ENCODE measurements around the gene TACC2. TPM values are rescaled to one million over a fixed set of nuclear protein-coding genes. Genes with fewer than 3 reads are reported as not detected.

Gene TACC2
- total RNA-seq, 2 donors from 2014 or later, result 247 to 286 TPM

- no peaks in the 10 kb centered on the region for H3K9me3 ChIP-seq
- H3K27ac ChIP-seq, result peak overlapping the region; percentile 77 to 84
- TF ChIP-seq CTCF (IDR thresholded peaks at IDR 0.05), result no peak
- peaks cover 0 to 29% of the 10 kb centered on the region in 2 donors for H3K4me1 ChIP-seq
- no peaks in the 10 kb centered on the region for H3K36me3 ChIP-seq
- H3K4me3 ChIP-seq, result no peak overlapping the region
- no peak for DNase-seq (ENCODE audit: low spot score)
- H3K27me3 ChIP-seq, result no peaks in the 10 kb centered on the region
Measured at GRCh38 chr10:122029499-122030199, 40.7 kb downstream of the TACC2 start.

- no peaks in the 10 kb centered on the region for H3K36me3 ChIP-seq
- H3K9me3 ChIP-seq, result no peaks in the 10 kb centered on the region
- H3K4me1 ChIP-seq, result peaks cover 0 to 29% of the 10 kb centered on the region in 2 donors
- no peak for TF ChIP-seq CTCF (IDR thresholded peaks at IDR 0.05)
- no peak overlapping the region for H3K4me3 ChIP-seq
- DNase-seq (ENCODE audit: low spot score), result no peak
- H3K27me3 ChIP-seq, result no peaks in the 10 kb centered on the region
- peak overlapping the region; percentile 77 to 84 for H3K27ac ChIP-seq
Measured at GRCh38 chr10:122030200-122030552, 41.2 kb downstream of the TACC2 start.

- no peak for TF ChIP-seq CTCF (IDR thresholded peaks at IDR 0.05)
- Histone ChIP-seq H3K4me1 (peaks cover 0 to 29% of the 10 kb centered on the region in 2 donors), H3K4me3 (no peak overlapping the region), H3K27me3 (no peaks in the 10 kb centered on the region), H3K9me3 (no peaks in the 10 kb centered on the region), H3K36me3 (no peaks in the 10 kb centered on the region), H3K27ac (peak overlapping the region; percentile 73 to 84)
- no peak for DNase-seq (ENCODE audit: low spot score)
Measured at GRCh38 chr10:122033224-122033926, 44.4 kb downstream of the TACC2 start.

- DNase-seq (ENCODE audit: low spot score), result no peak
- no peaks in the 10 kb centered on the region for H3K36me3 ChIP-seq
- H3K9me3 ChIP-seq, result no peaks in the 10 kb centered on the region
- no peak overlapping the region for H3K4me3 ChIP-seq
- TF ChIP-seq CTCF (IDR thresholded peaks at IDR 0.05), result no peak
- H3K27ac ChIP-seq, result peak overlapping the region; percentile 26 to 84
- peaks cover 0 to 28% of the 10 kb centered on the region in 2 donors for H3K4me1 ChIP-seq
- H3K27me3 ChIP-seq, result no peaks in the 10 kb centered on the region
Measured at GRCh38 chr10:122034149-122034756, 45.3 kb downstream of the TACC2 start.

GRCh38 chr10:122040786-122041185 is 51.8 kb downstream of the TACC2 start:
- H3K36me3 ChIP-seq, result no peaks in the 10 kb centered on the region
- no peak for DNase-seq (ENCODE audit: low spot score)
- H3K4me3 ChIP-seq, result no peak overlapping the region
- H3K27me3 ChIP-seq, result no peaks in the 10 kb centered on the region
- no peak for TF ChIP-seq CTCF (IDR thresholded peaks at IDR 0.05)
- peaks cover 0 to 41% of the 10 kb centered on the region in 2 donors for H3K4me1 ChIP-seq
- no peaks in the 10 kb centered on the region for H3K9me3 ChIP-seq
- peak overlapping the region; percentile 32 to 70 for H3K27ac ChIP-seq
